GM19395 (cell line): ENCODE data around the gene CLBA1.

Experiments
- ATAC-seq: cut with Tn5 transposase; IDR thresholded peaks from one replicate; pipeline ENCODE4 v1.9.1; 2021; ENCODE audit warnings: mild to moderate bottlenecking, moderate library complexity; ENCODE audit not compliant: unreplicated experiment

CLBA1 gene

DNA sequence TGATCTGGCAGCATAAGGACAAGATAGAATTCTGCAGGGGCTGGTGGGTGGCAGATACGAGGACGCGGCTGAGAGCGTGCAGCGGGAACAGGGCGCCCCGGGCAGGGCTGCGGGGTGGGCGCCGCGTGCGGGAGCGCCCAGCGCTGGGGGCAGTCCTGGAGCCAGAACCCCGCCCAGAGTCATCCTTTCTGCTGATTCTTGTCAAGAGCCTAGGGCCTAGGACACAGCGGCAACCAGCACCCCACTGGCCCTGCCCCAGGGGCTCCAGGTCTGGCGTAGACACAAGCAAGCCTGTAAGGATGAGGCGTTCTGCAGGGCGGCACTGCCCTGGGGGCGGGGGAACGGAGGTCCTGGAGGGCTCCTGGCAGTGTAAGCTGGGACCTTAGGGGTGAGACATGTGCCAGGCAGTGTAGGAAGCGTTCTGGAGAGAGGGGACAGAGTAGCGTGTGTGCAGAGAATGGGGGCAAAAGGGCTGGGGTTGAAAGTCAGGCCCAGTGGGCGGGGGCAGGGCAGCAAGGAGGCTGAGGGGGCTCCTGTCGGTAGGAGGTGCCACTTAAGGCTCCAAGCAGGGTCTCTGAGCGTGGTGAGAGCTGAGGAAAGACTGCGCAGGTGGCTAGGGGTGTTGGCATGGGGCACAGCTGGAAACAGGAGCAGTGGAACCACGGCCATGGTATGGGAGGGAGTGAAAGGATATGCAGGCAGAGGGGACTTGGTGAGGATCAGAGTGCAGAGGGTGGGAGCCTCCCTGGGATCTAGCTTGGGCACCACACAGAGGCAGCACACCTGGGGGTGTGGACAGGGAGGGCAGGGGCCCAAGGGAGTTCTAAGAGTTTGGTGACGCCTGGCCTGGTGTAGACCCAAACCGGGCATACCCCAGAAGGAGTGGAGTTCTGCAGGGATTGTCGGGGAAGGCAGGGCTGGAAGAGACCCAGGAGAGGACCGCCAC is 6.6 kb upstream of the CLBA1 start:
- ATAC-seq: no peak

DNA sequence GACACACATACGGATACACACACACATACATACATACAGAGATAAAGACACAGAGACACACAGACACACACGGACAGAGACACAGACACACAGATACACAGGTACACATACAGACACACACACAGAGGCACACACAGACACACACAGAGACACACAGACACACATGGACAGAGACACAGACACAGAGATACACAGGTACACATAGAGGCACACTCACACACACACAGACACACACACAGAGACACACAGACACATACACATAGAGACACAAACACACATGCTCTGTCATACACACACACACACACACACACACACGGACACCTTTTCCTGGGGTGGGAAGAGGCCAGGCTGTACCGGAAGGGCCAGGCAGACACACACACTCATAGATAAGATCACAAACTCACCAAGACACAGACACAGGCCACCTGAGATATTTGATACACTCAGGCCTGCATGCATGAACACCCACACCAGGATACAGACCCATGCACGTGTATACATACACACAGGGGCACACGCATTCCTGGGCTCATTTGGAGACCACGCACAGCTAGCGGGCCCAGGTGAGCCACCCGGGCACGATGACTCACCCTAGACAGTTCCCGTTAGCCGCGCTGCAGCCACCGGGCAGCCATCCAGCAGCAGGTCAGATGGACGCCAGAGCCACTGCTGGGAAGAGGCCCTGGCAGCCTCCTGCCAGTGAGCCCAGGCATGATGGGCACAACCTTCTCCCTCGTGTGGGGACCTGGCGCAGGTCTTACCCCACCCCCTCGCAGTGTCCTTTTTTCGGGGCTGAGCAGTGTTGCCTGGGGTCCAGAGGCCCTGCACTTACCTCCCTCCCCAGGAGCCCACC is 5.6 kb upstream of the CLBA1 start:
- ATAC-seq: no peak

DNA sequence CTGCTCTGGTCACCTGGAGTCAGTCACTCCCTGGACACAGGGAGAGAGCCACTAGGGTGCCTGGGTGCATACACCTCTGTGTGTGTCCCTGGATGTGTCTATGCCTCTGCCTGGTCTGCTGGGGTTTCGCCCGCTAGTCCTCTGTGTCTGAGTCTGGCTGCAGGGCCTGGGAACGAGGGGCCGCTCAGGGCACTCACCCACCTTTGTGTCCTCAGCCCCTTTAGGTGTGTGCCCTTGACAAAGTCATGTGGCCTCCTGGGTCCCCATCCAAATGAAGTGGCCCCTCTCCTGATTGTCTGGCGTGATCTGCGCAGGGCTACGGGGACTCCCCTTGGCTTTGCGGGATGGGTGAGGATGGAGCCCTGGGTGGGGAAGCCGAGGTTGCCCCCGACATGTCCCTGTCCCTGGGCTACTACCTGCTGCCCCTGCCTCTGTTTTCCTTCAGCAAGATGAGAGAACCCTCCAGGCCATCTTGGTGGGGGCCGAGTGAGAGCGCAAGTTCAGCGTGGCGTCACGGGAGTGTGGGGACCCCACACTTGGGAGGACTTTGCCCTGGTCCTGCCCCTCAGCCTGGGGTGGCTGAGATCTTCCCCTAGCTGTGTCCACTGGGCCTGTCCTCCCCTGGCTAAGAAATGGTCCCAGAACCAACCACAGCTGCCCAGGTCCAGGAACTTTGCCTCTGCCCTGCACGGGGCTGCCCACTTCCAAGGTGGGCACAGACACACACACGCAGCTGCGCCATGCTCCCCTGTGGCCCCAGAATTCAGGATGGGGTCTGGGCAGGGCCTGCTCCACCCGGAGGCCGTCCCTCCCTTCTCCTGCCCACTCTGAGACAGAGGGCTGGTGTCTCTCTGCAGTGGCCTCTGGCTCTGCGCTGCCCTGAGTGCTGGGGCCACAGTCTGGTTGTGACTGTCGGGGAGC is 4.7 kb upstream of the CLBA1 start:
- ATAC-seq: no peak

DNA sequence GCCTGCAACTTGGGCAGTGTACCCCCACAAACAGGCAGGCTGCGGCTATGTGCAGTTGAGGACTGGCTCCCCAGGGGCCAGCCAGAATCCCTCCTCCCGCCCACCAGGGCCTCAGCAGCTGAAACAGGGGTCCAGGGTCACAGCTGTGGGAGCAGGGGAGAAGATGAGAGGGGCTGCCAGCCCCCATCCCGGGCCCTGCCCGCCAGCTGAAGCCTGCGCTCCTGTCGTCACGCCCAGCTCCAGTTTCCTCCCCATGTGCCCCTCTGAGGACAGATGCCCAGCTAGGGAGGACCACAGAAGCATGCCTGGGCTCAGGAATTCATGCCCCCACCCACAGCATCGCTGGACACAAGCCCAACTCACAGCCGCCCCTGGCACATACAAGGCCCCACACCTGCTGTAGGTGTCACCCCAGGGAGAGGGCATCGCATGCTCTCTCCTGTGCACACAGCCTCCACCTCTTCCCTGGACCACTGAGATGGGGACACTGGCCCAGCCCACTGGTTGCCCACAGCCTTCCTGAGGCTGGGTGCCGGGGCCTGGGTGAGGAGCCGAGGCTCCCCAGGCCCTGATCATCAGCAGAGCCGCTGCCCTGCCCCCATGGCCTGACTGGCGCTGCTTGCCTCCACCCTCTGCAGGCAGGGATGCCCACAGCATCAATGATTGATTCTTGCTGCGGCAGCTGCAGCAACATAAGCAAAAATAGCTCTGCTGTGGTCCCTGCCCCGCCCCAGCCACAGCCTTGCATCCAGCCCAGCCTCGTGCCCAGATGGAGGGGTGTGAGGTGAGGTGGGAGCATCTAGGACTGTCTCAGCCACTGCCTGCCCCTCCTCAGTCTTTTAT is 3.7 kb upstream of the CLBA1 start:
- ATAC-seq: no peak

DNA sequence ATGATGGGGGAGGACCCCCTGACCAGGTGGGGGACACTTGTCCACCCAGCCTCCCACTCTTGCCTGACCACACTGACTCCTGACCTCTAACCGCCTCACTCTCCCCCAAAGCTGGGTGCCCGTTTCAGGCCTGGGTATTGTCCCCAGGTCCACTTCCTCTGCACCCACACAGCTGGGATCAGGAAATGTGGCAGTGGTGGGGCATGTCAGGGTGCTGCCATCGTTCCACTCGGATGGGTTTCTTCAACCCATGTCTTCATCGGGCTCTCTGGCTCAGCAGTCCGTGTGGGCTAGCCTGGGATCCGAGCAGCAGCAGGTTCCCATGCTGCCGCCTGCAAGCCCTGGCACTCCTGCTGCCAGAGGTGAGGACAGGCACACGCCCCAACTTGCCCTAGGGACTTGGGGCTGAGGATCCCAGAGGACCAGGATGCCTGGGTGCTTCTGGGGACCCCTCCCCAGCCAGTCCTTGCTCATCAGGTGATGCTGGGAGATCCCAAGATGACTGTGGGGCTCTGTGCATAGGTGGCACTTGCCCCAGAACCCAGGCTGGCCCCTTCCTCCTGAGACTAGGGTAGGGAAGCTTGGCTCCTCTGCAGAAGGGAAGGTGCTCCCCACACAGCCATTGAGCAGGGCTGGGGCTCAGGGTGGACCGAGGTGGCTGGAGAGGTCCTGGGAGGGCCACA is 2.9 kb upstream of the CLBA1 start:
- no peak for ATAC-seq

DNA sequence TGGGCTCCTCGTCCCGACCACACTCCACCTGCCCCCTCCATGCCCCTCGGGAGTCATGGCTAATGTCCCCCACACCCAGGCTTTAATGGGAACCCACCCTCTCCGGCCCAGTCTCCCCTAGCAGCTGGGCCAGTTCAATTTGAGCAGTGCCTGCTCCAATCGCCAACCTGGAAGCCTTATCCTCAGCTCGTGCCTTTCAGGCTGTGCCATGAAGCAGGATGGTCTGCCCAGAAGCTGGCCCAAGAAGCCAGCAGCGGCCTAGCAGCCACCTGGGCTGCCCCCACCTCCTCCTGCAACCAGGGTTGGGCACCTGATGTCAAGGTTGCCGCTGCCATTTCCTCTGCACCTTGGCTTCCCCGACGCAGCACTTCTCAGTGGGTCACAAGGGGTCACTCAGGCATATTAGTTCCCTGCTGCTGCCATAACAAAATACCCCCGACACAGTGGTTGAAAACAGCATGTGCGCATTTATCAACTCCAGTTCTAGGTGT is 2.3 kb upstream of the CLBA1 start:
- ATAC-seq: no peak

DNA sequence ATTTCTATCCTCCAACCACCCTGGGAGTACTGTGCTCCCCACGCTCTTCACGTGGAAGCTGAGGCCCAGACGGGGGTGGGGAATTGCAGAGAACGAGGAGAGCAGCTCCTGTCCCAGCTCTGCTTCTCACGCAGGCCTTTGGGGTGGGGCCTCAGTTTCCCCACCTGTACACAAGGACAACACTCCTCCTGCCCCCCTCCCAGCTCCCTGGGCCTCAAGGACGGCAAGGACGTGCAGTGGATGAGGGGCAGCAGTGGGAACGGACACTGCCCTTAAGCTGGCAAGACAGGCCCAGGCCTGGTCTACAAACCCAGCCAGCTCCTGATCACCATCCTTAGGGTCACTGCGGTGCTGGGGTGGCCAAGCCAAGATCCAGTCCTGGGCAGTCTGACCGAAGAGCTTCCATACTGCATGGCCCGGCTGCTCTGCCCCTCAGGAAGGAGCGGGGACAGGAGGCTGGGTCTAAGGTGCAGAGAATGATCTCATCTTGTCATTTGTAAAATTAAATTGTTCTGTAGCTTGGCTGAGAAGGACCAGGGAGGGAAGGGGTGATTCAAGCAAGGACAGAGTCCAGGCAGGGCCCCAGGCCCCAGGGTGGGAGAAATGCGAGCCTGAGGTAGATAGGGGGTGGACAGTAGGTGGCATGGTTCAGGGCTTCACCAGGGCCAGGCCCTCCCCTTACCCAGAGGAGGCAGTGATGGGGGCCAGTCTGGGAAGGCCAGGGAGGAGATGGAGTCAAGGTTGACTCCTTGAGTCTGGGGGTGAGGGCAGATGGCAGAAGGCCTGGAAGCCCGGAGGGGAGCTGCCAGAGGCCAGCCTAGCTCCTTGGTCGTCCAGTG is 1.3 kb upstream of the CLBA1 start:
- ATAC-seq: no peak

DNA sequence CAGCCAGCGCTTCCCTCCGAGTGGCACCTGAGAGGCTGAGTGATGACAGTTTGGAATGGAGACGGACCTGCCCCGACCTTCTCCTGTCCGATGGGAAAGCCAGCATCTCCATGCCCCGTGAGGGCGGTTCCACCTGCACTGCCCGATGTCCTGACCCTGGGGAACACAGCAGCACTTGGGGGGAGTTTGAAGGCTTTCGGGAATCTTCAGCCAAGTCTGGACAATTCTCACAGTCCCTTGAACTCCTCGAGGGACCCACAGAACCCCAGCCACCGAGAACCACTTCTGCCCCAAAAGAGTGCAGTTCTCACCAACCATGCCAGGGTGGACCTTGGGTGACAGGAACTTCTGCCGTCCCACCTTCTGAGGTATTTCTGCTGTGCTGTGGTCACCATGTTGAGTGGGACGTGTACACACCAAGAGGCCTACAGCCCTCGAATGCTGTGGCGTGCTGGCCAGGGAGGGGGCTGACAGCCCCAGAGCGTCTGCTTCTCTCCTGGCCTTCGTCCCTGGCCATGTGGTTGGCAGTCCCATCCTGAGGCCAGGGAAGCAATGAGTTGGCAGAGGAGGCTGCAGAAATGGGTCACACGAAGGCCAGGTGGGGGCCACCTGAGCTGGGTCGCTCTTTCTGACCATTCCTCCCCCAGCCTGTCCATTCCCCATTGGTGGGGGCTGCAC is 1.0 kb downstream of the CLBA1 start:
- no peak for ATAC-seq

DNA sequence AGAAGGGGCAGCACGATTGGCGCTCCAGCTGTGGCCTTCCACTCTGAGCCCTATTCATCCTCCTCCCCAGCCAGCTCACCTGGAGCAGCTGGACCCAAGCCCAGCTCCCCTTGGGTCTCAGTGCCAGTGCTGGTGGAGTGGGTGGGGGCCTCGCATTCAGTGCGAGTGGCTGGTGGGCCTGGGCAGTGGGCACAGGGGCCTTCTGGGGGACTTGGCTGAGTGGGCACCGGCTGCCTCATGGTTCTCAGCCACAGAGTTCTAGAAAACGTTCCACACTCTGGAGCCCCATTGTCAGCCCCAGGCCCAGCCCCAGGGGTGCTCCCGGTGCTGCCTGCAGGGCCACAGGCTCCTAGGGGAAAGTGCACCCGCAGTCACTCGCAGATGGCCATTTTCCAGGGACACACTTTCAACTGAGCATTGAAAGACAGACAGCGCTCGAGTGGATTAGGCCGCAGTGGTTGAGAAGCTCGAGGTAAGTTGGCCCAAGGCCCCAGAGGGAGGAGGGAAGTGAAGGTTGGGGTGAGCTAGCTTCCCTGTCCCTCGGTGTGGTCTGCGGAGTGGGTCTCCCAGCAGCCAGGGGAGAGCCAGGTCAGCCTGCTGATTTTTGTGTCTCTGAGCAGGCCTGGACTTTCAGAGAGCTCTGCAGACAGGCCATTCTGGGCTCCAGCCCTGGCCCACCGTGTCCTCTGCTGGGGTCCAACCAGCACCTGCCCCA is 3.8 kb downstream of the CLBA1 start:
- no peak for ATAC-seq

DNA sequence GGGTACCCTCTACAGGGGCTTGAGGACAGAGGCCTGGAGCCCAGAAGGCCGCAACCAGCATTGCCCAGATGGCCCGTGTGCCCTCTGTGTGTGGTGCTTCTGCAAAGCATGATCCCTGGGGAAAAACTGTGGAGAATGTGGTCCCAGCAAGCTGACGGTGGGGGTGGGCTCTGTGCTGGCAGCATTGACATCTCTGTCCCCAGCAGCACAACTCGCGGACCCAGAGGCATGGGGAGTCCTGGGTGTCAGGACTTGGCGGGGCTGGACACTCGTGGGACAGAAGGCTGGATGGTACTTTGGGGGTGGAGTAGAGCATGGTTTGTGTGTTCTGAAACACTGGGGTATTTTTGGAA is 4.3 kb downstream of the CLBA1 start:
- no peak for ATAC-seq

DNA sequence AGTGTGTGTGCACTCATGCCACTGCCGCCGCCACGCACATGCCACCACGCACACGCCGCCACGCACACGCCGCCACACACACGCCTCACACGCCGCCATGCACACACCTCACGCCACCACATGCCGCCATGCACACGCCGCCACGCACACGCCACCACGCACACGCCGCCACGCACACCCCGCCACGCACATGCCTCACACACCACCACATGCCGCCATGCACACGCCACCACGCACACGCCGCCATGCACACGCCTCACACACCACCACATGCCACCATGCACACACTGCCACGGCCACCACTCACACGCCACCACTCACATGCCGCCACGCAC is 6.3 kb downstream of the CLBA1 start:
- ATAC-seq: no peak

DNA sequence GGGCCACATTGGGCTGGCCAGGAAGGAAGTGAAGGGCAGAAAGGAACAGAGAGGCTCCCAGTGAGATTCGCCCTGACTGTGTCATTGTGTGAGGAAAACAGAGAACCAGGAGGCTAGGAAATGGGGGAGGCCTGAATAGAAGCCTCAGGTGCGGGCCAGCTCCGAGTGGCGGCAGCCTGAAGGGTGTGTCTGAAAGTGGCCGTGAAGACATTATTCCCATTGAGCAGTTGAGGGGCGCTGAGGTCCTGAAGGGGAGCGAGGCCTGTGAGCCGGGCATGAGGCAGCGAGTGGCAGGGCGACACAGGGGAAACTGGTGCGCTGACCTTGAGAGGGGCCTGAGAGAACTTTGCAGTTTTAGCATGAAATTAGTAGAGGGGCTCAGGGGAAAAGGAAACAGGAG is 6.9 kb downstream of the CLBA1 start:
- ATAC-seq: no peak

DNA sequence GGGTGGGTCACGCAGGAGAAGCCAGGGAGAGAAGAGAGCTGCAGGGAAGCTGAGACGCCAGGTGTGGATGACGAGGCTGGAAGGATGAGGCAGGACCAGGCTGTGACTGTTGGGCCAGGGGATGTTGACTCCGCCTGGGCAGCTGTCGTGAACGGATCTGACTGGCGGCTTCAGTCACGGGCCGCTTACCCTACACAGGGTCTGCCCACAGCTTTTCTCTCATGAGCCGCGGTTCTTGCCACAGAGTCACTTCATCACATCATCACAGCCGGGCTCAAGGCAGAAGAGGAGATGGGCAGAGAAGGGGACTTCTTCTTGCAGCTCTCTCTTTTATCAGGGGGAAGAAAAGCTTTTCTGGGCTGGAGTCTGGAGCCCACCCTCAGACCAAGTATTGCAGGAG is 7.7 kb downstream of the CLBA1 start:
- no peak for ATAC-seq

DNA sequence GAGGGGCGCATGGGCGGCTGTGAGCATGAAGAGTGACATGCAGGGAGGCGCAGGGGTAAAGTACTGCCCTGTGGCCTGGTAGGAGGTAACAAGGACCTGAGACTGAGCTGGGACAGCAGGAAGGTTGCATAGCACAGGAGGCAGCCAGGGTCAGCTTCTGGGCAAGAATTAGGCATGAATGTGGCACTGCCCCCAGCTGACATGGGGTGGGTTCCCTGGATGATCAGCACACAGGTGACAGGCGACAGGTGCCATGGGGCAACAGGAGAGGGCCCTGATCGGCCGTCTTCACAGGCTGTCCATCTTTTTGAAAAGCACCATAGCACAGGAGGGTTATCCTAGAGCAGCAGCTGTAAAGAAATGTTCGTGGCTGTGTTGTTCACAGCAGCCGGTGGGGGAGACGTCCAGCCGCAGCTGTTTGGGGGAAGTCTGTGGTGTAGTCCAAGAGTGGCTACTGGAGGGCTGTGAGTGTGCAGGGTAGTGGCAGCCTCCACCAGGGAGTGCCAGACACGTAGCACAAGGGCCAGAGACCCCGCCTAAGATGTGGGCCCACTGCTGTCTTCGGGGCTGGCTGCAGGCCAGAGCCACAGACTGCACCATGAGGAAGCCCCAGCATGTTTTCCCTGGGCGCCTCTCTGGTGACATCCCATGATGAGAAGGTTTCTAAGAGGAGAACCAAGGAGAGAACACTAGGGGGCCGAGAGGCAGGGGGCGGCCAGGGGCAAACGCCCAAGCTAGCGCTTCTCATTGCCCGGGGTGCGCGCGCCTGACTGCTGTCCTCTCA is 8.4 kb downstream of the CLBA1 start:
- ATAC-seq: no peak

DNA sequence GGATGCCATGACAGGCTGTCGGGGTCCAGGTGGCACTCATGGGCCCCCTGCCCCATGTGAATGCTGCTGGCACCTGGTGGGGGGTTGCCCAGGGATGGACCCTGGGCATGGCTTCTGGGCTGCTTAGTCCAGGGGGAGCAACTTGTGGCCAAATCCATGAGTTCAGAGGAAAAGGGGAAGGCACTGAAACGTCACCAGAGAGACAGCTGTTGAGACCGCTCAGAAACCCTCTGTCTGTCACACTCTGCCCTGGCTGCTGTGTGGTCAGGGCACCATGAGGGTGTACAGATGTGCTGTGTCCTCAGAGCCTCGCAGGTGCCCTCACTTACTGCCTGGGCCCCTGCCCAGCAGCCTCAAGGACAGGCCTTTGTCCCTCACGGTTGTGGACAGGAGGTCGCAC is 9.4 kb downstream of the CLBA1 start:
- ATAC-seq: no peak

DNA sequence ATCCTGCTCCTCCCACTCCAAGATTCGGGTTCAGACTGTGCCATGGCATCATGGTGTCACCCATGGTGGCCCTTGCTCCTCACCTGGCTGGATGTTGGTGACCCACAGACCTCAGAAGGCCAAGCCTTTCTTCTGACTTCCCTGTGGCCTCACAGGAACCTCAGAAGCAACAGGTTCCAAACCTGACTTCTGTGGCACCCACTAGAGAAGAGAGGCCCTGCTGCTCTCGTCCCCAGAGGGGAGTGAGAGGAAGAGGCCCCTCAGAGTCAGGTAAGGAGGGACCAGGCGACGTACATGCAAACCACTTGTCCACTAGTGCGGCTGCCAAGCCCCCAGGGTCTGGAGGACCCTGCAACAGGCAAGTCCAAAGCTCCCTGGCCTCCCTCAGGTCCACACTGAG is 10.4 kb downstream of the CLBA1 start:
- ATAC-seq: no peak

DNA sequence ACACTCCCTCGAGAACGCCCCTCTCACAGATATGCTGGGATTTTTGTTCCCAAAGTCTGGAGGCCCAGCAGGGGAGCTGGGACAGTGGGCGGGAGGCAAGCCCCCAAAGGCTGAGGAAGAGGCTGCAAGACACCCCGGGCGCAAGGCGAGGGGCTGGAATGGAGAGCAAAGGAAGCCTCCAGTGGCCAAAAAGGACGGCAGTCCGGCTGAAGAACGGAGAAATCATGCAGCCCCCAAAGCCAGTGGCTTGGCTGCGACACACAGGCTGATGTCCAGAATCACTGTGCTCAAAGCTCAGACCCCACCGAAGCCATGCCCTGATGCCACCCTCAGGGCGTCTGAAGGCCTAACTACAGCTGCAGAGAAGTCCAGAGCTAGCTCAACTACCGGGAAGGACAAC is 10.9 kb downstream of the CLBA1 start:
- no peak for ATAC-seq
